Activated CD8-positive, alpha-beta T cell treated with anti-CD3 and anti-CD28 coated beads for 36 hours (primary cell): ENCODE data around the gene PEPD. TPM values are rescaled to one million over a fixed set of nuclear protein-coding genes. Genes with fewer than 3 reads are reported as not detected.

Source experiments
- ATAC-seq: fragments of 200-7000 bp; cut with Tn5 transposase; one replicate; pipeline ENCODE4 v1.10.0; 2021; ENCODE audit warnings: mild to moderate bottlenecking, moderate library complexity
- CTCF ChIA-PET: fragments of 350-600 bp; sonication (Branson Sonifier 250); formaldehyde crosslinking; loops from one replicate; lab custom pipeline; 2021; ENCODE audit warnings: antibody characterized with exemption; lab: Charles Lee
- POLR2A ChIA-PET: fragments of 350-600 bp; sonication (Branson Sonifier 250); formaldehyde crosslinking; loops from one replicate; lab custom pipeline; 2021; ENCODE audit warnings: antibody characterized with exemption; lab: Charles Lee
- DNase-seq: peaks from one replicate; pipeline ENCODE4 v3.0.0-alpha.2; 2020
- H3K27ac Mint-ChIP-seq: one replicate; pipeline ENCODE4 v1.8.0; 2021; ENCODE audit warnings: mild to moderate bottlenecking, mixed read lengths
- H3K27me3 Mint-ChIP-seq: one replicate; pipeline ENCODE4 v1.8.0; 2021; ENCODE audit warnings: mixed read lengths
- H3K36me3 Mint-ChIP-seq: one replicate; pipeline ENCODE4 v1.8.0; 2021; ENCODE audit warnings: low read depth, mixed read lengths
- H3K4me1 Mint-ChIP-seq: one replicate; pipeline ENCODE4 v1.8.0; 2021; ENCODE audit warnings: low read depth, mixed read lengths
- H3K4me3 Mint-ChIP-seq: one replicate; pipeline ENCODE4 v1.8.0; 2021; ENCODE audit warnings: mild to moderate bottlenecking, moderate library complexity, mixed read lengths
- H3K9me3 Mint-ChIP-seq: one replicate; pipeline ENCODE4 v1.8.0; 2021; ENCODE audit warnings: mixed read lengths
- intact Hi-C: fragments of 100-400 bp; cut with micrococcal nuclease; formaldehyde crosslinking; loops from one replicate; pipeline ENCODE4 v1.10.0; 2022
- total RNA-seq, 2 experiments: library from RNA; stranded (reverse); gene quantifications; one replicate each; pipeline ENCODE4 v1.2.3, GENCODE V29; 2021
- TF ChIP-seq, protein P1 (sequence below): fragments of 200-600 bp; IDR thresholded peaks from one replicate; pipeline ENCODE4 v1.8.0; 2022; ENCODE audit warnings: antibody characterized with exemption, mild to moderate bottlenecking

The PEPD gene
- total RNA-seq, 2 experiments from 2014 or later: 32.6 to 34.6 TPM

DNA sequence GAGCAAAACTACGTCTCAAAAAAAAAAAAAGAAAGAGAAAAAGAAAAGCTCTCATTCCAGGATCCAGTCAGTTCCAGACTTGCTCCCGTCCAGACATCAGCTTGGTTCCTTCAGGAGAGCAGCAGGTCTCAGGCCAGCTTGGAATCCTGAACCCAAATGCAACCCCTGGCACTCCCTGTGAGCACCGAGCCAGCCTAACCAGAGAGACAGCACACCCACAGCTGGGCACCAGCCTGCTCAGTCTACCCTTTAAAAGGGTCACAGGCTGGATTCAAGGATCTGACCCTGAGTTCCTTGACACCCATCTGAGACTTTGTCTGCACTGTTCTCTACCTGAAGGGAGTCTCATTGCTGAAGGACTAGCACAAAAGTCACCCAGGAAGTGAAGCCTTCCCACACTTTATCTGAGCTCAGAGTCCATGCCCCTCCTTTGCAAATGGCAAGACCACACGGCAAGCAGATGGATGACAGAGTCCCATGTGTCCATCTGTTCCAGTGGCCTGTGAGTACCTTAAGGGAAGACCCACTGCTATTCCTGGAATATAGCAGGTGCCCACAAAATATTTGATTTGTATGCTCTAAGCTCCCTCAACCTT, 1.4 kb downstream of the PEPD start:
- DNase-seq (no peak), ATAC-seq (no peak)
- POLR2A ChIA-PET: interaction anchor here (1.0 to 2.1 kb wide), 2 partner anchors 9 to 15 kb away, joined by 3 to 8 read pairs; no protein-coding TSS in a partner anchor
- Mint-ChIP-seq H3K4me3 (peak overlapping the region; percentile 94), H3K4me1 (peaks cover 21% of the 10 kb centered on the region), H3K36me3 (no peaks in the 10 kb centered on the region), H3K27me3 (no peaks in the 10 kb centered on the region), H3K9me3 (no peaks in the 10 kb centered on the region), H3K27ac (no peak overlapping the region)
- CTCF ChIA-PET: interaction anchor here (1.4 to 2.0 kb wide), 2 partner anchors 90 to 104 kb away, joined by 4 to 5 read pairs; no protein-coding TSS in a partner anchor
- intact Hi-C loops: no loop called here
- TF ChIP-seq, protein P1, sequence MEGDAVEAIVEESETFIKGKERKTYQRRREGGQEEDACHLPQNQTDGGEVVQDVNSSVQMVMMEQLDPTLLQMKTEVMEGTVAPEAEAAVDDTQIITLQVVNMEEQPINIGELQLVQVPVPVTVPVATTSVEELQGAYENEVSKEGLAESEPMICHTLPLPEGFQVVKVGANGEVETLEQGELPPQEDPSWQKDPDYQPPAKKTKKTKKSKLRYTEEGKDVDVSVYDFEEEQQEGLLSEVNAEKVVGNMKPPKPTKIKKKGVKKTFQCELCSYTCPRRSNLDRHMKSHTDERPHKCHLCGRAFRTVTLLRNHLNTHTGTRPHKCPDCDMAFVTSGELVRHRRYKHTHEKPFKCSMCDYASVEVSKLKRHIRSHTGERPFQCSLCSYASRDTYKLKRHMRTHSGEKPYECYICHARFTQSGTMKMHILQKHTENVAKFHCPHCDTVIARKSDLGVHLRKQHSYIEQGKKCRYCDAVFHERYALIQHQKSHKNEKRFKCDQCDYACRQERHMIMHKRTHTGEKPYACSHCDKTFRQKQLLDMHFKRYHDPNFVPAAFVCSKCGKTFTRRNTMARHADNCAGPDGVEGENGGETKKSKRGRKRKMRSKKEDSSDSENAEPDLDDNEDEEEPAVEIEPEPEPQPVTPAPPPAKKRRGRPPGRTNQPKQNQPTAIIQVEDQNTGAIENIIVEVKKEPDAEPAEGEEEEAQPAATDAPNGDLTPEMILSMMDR: no peak

- ATAC-seq (no peak), DNase-seq (no peak)
- intact Hi-C loops: no loop called here
- no peak overlapping the region for H3K4me3 Mint-ChIP-seq
- H3K27ac Mint-ChIP-seq: no peak overlapping the region
- ChIA-PET POLR2A (interaction anchor here (0.6 to 1.0 kb wide), 2 partner anchors 9 to 14 kb away, joined by 3 read pairs; no protein-coding TSS in a partner anchor), CTCF (interaction anchor here (1.4 to 2.0 kb wide), 2 partner anchors 89 to 103 kb away, joined by 4 to 5 read pairs; no protein-coding TSS in a partner anchor)
- no peaks in the 10 kb centered on the region for H3K36me3 Mint-ChIP-seq
- H3K9me3 Mint-ChIP-seq: no peaks in the 10 kb centered on the region
- H3K4me1 Mint-ChIP-seq: peaks cover 21% of the 10 kb centered on the region
- TF ChIP-seq, protein P1: no peak
- no peaks in the 10 kb centered on the region for H3K27me3 Mint-ChIP-seq
Observed at GRCh38 chr19:33519416-33519815, 2.2 kb downstream of the PEPD start.

GRCh38 chr19:33518541-33518940, 3.0 kb downstream of the PEPD start:
- DNase-seq (no peak), ATAC-seq (no peak)
- H3K9me3 Mint-ChIP-seq: no peaks in the 10 kb centered on the region
- H3K27me3 Mint-ChIP-seq: no peaks in the 10 kb centered on the region
- no peaks in the 10 kb centered on the region for H3K36me3 Mint-ChIP-seq
- H3K4me3 Mint-ChIP-seq: no peak overlapping the region
- H3K4me1 Mint-ChIP-seq: peaks cover 21% of the 10 kb centered on the region
- ChIA-PET POLR2A (no interaction called here), CTCF (interaction anchor here (1.4 kb wide), 1 partner anchor 88 kb away, joined by 4 read pairs; no protein-coding TSS in a partner anchor)
- H3K27ac Mint-ChIP-seq: no peak overlapping the region
- TF ChIP-seq, protein P1: no peak
- intact Hi-C loops: no loop called here

GRCh38 chr19:33517922-33518321, 3.7 kb downstream of the PEPD start:
- intact Hi-C loops: no loop called here
- TF ChIP-seq, protein P1: no peak
- Mint-ChIP-seq H3K36me3 (no peaks in the 10 kb centered on the region), H3K4me1 (peaks cover 21% of the 10 kb centered on the region), H3K9me3 (no peaks in the 10 kb centered on the region), H3K27me3 (no peaks in the 10 kb centered on the region), H3K4me3 (no peak overlapping the region), H3K27ac (no peak overlapping the region)
- ChIA-PET POLR2A (no interaction called here), CTCF (no interaction called here)
- no peak for DNase-seq
- no peak for ATAC-seq

GRCh38 chr19:33515921-33516320, 5.7 kb downstream of the PEPD start:
- peaks cover 1% of the 10 kb centered on the region for H3K36me3 Mint-ChIP-seq
- H3K27ac Mint-ChIP-seq: no peak overlapping the region
- DNase-seq (no peak), ATAC-seq (no peak)
- H3K4me3 Mint-ChIP-seq: no peak overlapping the region
- H3K9me3 Mint-ChIP-seq: no peaks in the 10 kb centered on the region
- POLR2A ChIA-PET: no interaction called here
- no peaks in the 10 kb centered on the region for H3K27me3 Mint-ChIP-seq
- intact Hi-C loops: no loop called here
- H3K4me1 Mint-ChIP-seq: peaks cover 12% of the 10 kb centered on the region
- CTCF ChIA-PET: no interaction called here
- TF ChIP-seq, protein P1: no peak
